GM13977 (cell line): ENCODE data around the gene FAM20C.
"Not testable (repeated sequence)": the region's sequence is repeated elsewhere in the genome, so short reads cannot be mapped to it uniquely, and the experiment has no call there.

ENCODE experiments used
- DNase-seq: peaks from one replicate; pipeline ENCODE4 v3.0.0; 2012; ENCODE audit warnings: low spot score
- CTCF ChIP-seq: IDR thresholded peaks from 2 replicates; pipeline ENCODE4 v1.5.1; 2012; ENCODE audit warnings: mild to moderate bottlenecking, control low read depth; ENCODE audit not compliant: insufficient read depth; ENCODE audit errors: extremely low read depth, missing control alignments
- in situ Hi-C: fragments of 300-500 bp; cut with MboI; formaldehyde crosslinking; loops from one replicate; pipeline ENCODE4 v1.12.0; 2022; ENCODE audit warnings: low sequenced_read_pairs, low pct_unique_long_range_greater_than_20kb, mixed read lengths, inconsistent platforms; ENCODE audit not compliant: unreplicated experiment

Gene FAM20C

GRCh38 chr7:236967-237366 lies 44.6 kb downstream of the FAM20C start:
- DNase-seq = no peak
- in situ Hi-C loops = no loop called here
- TF ChIP-seq CTCF = no peak

GRCh38 chr7:237385-237784 lies 45.0 kb downstream of the FAM20C start:
- no peak for TF ChIP-seq CTCF
- no peak for DNase-seq
- in situ Hi-C loops = no loop called here

- no peak for DNase-seq
- in situ Hi-C loops = no loop called here
- TF ChIP-seq CTCF = no peak
Observed at GRCh38 chr7:240146-240676, 47.8 kb downstream of the FAM20C start.

- no peak for DNase-seq
- in situ Hi-C loops = no loop called here
- TF ChIP-seq CTCF = no peak
Observed at GRCh38 chr7:240887-241421, 48.6 kb downstream of the FAM20C start.

GRCh38 chr7:241513-241912 lies 49.1 kb downstream of the FAM20C start:
- no peak for DNase-seq
- no peak for TF ChIP-seq CTCF
- in situ Hi-C loops = no loop called here

GRCh38 chr7:242826-243579 lies 50.6 kb downstream of the FAM20C start:
- in situ Hi-C loops, DNase-seq: not testable (repeated sequence)

- in situ Hi-C loops, DNase-seq: not testable (repeated sequence)
Observed at GRCh38 chr7:243580-243978, 51.2 kb downstream of the FAM20C start.
